ENCODE results near the gene ZMIZ1.

Gene ZMIZ1

DNA sequence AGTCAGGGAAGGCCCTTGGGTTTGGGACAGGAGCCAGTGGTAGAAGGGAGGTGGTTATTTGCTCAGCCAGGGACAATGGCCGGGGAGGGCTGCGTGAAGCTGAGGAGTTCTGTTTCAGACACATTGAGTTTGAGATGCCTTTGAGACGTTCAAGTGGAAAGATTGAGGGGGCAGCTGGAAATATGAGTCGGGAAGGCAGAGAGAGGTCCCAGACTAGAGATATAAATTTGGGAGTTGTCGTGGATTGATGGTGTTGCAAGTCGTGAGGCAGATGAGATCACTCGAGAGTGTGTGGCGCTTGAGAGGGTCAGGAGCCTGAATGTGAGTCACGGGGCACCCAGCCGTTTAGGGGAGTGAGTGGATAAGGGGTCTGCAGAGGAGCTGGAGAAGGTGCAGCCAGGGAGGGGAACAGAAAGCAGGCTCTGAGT, 73.3 kb downstream of the ZMIZ1 start:
- DNase-seq (ENCODE audit: low read depth), result peak; percentile 68
- H3K4me3 ChIP-seq (ENCODE audit: low read depth, low read length), result no peak overlapping the region

DNA sequence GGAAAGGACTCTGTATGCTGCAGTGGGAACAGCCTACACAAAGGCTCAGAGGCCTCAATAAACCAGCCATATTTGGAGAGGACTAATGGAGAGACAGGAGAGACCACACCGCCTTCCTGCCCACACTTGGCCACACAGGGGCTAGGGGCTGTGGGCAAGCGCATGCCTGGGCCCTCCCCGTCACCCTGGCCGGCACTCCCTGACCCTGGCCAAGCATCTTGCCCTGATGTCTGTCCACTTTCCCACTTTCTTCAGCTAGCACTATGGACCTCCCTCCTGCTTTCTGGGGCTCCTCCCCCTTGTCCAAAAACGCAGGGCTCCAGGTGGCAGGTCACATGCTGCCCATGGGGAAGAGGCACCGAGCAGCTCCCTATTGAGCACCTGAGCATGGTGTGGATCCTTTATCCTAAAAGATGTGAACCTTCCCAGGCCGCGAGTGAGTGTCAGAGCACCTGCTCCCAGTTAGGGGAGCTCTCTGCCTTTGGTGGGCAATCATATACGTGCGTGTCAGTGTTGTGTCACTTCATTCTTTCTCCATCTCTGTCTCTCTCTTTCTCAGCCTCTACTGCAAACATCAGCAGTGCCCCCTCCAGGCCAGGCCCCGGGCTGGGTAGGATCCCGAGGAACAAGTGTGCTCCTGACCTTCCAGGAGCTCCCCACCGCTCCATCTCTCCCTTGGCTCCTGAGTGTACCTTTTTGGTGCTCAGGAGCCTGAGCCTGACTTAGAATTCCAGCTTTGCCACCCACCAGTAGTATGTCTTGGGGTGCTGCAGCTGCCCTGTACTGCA, 74.0 kb downstream of the ZMIZ1 start:
- no peak for DNase-seq (ENCODE audit: low read depth)
- H3K4me3 ChIP-seq (ENCODE audit: low read depth, low read length), result no peak overlapping the region

DNA sequence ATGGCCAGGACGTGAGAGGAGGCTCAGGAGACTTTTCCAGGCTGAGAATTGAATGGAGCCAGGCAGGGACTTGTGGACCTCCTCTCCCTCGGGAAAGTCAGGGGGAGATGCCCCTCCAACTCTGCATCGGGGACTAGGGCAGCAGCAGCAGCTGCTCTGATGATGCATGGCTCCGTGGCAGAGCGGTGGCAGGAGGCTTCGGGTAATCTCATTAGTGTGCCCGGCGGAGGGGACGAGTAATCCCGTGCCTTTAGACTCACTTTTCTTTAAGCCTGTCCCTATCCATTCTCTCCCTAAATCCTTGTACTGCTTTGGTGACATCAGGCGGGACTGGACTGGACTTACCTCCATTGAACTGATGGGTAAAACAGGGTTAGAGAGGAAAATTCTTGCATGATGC, 75.1 kb downstream of the ZMIZ1 start:
- no peak for DNase-seq (ENCODE audit: low read depth)
- H3K4me3 ChIP-seq (ENCODE audit: low read depth, low read length), result no peak overlapping the region

DNA sequence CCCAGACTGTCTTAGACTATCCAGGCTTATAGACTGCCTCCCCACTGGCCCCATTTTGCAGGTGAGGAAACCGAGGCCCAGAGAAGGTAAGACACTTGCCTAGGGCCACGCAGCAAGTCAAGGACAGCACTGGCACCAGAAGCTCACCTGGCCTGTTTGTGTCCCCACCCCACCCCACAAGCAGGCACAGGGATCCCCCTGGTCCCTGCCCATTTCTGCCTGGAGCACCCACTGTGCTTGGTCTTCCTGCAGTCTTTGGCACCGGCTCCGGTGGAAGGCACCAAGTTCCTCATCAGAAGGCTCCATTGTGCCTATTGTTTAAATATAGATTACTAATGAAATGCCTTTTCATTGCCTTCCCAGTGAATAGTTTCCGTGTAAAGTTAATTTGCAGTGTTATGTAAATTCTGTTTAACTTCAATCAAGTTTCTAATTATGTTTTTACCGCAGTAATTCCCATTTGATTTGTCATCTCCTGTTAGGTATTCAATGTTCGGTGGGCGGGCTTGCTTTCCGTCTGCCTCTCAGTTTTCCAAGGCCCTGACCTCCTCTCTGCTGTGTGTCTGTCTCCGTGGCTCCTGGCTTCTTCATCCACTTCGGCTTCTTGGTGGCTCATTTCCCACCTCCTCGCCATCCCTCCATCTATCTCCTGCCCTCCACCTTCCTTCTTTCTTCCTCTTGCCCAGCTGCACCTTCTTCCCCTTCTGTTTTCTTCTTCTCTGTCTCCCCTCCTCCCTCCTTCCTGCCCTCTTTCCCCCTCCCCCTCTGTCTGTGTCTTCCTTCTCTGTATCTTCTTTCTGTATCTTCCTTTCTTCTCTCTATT, 75.8 kb downstream of the ZMIZ1 start:
- no peak for DNase-seq (ENCODE audit: low read depth)
- H3K4me3 ChIP-seq (ENCODE audit: low read depth, low read length), result no peak overlapping the region

DNA sequence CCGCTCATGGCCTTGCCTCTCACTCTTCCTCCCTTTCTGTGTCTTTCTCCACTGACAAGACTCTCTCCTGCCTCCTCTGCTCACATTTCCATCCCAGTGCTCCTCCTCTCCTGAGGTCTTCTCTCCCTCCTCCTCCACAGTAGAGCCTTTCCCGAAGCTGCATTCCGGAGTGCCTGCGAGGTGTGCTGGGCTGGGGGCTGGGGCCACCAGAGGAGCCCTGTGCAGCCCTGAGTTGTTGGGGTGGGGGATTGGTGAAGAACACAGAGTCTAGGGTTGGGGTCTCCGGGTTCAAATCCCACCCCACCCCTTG, 76.4 kb downstream of the ZMIZ1 start:
- no peak for DNase-seq (ENCODE audit: low read depth)
- no peak overlapping the region for H3K4me3 ChIP-seq (ENCODE audit: low read depth, low read length)

DNA sequence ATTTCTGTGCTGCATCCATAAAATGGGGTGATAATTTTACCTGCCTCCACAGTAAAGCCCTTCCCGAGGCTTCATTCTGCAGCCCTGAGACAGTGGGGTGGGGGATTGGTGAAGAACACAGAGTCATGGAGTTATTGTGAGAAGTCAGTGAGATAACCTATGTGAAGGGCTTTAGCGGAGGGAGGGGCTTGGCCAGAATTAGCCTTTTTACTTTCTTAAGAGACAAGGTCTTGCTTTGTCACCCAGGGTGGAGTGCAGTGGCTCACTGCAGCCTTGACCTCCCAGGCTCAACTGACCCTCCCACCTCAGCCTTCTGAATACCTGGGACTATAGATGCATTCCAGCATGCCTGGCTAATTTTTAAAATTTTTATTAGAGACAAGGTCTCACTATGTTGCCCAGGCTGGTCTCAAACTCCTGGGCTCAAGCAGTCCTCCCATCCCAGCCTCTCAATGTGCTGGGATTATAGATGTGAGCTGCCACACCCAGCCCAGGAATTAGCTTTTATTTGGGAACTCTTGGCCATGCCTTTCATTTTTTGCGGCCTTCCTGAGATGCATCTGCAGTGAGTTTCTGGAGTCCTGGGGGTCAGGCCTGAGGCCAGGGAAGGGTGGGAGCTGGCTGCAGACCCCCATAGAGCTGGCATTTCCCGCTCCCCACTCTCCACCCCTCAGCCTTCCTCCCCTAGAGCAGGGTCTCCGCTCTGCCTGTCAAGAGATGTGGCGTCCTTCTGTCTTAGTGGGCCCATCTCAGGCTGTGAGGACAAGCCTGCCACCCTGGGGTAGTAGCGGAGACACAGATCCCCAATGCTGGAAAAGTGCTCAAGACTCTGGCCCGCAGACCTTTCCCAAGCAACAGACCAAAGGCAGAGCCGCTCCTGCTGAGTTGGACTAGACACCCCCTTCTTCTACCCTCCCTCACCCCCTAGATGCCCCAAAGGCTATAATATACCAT, 77.0 kb downstream of the ZMIZ1 start:
- no peak for DNase-seq (ENCODE audit: low read depth)
- no peak overlapping the region for H3K4me3 ChIP-seq (ENCODE audit: low read depth, low read length)

DNA sequence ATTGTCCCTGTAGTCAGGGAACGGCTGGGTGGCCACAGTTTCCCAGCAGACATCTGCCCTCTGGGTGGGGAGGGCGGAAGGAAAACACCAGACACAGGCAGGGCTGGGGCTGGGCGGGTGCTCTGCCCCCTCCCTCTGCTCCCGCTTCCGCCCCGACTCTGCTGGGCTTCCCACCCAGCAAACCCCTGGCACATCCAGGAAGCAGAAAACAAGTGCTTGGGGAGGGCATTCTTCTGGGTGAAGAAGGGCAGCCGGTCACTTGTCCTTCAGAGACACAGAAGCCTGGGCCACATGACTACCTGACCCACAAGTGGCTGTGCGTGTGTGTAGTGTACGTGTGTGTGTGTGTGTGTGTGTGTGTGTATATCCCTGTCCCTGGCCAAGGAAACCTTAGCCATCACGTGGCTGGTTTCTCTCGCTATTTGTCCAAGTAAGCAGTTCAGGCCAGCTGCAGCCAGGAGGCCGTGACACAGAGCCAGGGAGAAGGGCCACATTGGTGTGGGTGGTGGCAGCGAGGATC, 77.9 kb downstream of the ZMIZ1 start:
- H3K4me3 ChIP-seq (ENCODE audit: low read depth, low read length), result no peak overlapping the region
- DNase-seq (ENCODE audit: low read depth), result no peak

DNA sequence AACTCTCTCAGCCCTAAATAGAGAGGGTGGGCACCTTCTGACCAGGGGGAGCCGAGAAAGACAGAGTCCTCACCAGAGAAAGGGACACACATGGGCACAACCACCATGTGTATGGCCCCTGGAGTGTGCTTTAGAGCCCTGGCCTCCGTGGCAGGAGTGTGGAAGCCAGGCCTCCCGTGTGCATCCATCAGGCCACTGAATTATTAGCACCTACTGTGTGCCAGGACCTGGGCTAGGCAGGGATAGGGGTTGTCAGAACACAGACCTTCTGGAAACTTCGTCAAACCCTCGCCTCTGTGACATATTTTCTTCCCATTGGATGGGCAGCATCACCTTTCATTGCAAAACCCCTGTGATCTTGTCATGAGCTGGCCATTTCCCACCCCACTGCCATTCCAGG, 78.5 kb downstream of the ZMIZ1 start:
- no peak overlapping the region for H3K4me3 ChIP-seq (ENCODE audit: low read depth, low read length)

DNA sequence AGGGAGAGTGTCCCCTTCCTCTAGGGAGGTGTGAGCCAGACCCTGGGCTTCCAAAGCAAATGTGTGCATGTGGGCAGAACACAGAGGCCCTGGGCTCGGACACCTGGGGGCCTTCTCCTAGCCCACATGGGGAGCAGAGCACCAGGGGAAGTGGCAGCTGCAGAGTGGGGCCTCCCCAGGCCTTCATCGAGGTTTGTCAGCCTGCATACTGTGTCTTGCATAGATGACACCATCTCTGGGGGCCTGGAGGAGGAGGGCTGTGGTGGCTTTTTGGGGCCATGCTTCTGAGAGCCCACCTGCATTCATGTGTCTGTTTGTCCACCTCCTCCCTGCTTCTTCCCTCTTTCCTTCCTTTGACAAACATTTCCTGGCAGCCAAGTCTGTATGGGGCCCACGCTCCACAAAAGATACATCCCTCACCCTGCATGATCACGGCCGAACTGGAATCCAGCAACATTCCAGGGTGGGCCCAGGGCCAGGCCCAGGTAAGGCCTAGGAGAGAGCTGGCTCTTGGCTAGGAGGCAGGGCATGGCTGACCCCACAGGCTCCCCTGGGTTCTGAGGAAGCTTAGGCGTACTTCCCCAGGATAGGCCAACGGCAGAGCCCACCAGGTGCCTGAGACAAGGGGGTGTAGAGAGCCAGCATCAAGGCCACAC, 79.2 kb downstream of the ZMIZ1 start:
- DNase-seq (ENCODE audit: low read depth), result no peak
- H3K4me3 ChIP-seq (ENCODE audit: low read depth, low read length), result no peak overlapping the region

More for the DNA sequence above, 78.5 kb downstream of the ZMIZ1 start:
- no peak for DNase-seq (ENCODE audit: low read depth)

DNA sequence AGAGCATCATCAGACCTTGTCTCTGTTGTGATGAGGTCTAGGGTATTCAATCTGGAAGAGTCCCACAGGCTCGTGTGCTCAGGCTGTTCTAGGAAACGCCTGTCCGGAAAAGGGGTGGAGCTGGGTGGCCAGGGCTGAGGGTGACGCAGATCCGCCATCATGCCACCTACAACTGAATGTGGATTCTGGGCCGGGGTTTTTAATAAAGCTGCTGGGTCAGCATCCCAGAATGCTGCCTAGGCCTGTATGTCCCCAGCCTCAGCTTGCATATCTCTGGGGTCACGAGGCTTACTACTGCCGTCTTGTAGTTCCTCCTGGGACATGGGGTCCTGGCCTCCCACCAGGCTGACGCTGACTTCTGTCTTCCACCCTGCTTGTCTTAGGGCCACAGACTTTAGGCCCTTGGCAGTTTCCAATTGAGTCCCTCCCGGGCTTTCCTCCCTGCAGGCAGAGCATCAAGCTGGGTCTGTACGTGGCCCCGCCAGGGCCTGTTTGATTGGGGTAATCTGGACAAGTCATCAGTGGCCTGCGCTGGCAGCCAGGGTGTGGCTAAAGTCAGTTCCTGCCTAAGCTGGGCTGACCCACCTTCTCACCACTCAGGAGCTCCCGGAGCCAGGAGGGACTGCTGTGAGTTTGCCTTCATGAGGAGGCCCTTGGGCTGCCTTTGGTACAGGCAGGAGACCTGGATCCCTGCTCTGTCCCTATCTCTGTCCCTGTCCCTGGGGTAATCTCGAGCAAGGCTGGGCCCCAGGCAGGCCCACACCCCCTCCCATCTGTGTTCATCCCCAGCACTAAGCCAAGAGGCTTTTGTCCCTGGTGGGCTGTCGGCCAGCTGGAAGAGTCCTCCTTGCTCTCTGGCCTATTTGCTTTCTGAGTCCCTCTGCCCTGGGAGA, 79.9 kb downstream of the ZMIZ1 start:
- no peak for DNase-seq (ENCODE audit: low read depth)
- H3K4me3 ChIP-seq (ENCODE audit: low read depth, low read length), result no peak overlapping the region

DNA sequence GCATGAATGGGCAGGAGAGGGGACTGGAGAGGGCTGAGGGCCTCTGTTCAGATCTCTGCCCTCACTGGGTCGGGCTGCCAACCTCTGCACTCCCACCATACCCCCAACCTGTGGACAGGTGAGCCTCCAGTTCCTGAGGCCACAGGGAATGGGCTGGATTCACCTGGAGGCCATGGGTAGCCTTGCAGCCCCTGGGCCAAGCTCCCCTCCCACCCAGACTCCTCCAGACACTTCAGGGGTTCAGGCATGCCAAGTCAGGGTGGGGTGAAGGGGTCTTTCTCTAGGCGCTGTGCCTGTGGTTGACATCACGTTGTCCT, 80.5 kb downstream of the ZMIZ1 start:
- no peak overlapping the region for H3K4me3 ChIP-seq (ENCODE audit: low read depth, low read length)
- DNase-seq (ENCODE audit: low read depth), result no peak

DNA sequence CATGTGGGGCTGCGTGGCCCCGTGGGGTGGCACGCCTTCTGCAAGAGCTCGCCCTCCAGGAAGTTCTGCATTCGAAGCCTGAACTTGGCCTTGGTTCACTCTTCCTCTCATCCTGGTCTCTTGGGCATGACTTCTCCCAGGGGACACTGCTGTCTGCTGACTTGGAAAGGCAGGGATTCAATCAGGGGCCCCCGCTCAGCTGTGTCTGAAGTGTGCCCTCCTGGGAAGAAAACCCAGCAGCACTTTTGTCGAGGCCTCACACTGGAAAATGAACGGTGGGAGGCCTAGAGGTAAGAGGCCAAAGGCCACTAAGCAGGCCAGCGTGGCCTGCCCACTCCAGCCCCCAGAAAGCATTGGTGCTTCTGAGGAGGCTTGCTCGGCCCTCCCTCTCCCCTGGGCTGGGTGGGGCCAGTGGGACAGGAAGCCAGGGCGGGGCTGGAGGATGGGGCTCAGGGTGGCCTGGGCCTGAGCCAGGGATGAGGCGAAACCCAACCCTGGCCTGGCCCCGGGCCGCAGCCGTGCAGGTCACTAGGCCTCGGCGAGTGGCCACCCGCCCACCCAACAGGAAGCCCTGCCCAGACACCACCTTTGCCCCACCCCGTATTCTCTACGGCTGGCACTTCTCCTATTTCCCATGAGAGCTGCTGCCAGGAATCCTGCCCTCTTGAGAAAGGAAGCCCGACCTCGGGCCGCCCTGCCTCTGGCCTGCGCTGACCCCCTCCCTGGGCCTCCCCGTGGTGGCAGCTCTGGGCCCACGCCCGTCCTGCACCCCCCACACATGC, 81.1 kb downstream of the ZMIZ1 start:
- no peak overlapping the region for H3K4me3 ChIP-seq (ENCODE audit: low read depth, low read length)
- no peak for DNase-seq (ENCODE audit: low read depth)

DNA sequence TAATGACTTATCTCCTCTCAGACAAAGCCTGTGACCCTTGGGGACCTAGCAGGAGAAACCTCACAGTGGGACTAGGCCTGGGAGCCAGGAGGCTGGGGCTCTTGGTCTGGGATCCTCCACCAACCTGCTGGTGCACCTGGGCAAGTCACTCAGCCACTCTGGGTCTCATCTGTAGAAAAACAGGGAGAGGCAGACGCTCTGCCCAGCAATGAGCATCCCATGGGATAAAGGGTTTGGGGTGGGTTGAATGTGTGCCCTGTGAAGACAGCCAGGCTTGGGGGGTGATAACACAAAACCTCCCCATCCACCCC, 81.6 kb downstream of the ZMIZ1 start:
- DNase-seq (ENCODE audit: low read depth), result no peak
- H3K4me3 ChIP-seq (ENCODE audit: low read depth, low read length), result no peak overlapping the region

DNA sequence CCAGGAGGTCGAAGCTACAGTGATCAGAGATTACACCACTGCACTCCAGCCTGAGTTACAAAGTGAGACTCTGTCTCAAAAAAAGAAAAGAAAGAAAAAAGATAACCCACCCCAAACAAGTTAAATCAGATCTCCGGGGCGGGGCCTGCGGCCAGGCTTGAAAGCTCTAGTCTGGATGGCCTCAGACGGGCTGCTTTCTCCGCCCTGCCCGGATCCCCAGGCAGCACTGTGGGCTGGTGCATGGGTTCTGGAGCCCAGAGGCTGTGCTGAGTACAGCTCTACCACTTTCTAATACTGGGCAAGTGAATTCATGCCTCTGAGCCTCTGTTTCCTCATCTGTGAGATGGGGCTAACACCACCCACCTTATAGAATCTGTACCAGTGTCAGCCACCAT, 83.7 kb downstream of the ZMIZ1 start:
- no peak overlapping the region for H3K4me3 ChIP-seq (ENCODE audit: low read depth, low read length)

DNA sequence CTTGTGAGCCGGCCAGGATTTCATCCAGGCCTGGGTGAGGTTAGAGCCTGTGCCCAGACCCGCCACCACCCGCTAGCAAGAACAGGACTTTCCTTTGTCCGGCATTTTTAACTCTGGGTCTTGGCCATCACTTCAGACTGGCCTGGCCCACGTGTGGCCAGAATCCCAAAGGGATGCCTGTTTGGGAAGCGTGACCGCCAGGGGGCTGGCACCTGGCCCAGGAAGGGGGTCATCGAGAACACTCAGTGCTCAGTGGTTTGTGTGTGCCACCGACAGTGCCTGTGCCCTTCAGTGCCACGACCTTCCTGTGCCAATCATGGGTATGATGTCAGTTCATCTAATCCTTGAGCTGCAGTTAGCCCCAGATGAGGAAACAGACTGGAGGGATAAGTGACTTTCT, 85.0 kb downstream of the ZMIZ1 start:
- no peak for DNase-seq (ENCODE audit: low read depth)
- no peak overlapping the region for H3K4me3 ChIP-seq (ENCODE audit: low read depth, low read length)

More for the DNA sequence above, 83.7 kb downstream of the ZMIZ1 start:
- DNase-seq (ENCODE audit: low read depth), result no peak

DNA sequence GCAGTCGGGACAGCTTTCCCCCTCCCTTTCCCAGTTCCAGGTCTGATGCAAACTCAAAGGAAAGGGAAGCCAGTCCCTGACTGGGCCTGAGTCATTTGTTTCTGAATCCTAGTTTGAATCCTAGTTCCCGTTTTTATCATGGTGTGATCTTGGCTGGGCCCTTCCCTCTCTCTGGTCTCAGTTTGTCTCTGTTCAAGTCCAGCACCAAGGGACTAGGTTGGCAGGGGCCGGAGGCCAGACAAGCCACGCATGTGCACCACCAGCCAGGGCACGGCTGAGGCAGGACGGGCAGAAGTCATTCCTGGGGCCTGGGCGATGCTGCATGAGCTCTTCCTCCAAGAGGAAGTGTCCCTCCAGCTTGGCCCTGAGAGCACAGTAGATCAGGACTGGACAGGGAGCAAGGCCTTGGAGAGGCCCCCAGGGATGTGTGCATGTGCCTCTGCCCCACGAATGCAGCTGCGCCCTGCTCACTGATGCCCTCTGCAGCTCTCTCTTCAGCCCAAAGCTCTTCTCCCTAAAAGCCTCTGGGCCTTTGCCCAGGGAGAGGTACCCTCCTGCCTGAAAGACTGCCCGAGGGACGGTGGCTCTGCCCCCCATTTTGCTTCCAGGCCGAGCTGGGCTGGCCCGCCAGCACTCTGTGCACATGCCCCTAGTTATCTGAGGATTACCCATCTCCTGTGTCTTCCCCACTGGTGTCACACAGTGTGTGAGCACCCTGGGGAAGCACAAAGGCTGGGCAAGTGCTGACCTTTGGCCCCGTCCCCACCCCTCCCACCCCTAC, 86.7 kb downstream of the ZMIZ1 start:
- no peak overlapping the region for H3K4me3 ChIP-seq (ENCODE audit: low read depth, low read length)

More for the DNA sequence above, 86.7 kb downstream of the ZMIZ1 start:
- DNase-seq (ENCODE audit: low read depth), result no peak
